HG03103 (cell line): ENCODE results near the gene ZBTB8B.
"Not testable (repeated sequence)": the region's sequence is repeated elsewhere in the genome, so short reads cannot be mapped to it uniquely, and the experiment has no call there.

Experiments used
- ATAC-seq: cut with Tn5 transposase; IDR thresholded peaks from one replicate; pipeline ENCODE4 v1.9.1; 2021; ENCODE audit warnings: low read depth; ENCODE audit not compliant: unreplicated experiment

Gene ZBTB8B

GRCh38 chr1:32464716-32465577 lies at the start of gene ZBTB8B:
TSS of gene ZBTB8B (plus strand) at chr1:32465072. CDS start at chr1:32470625, 5,553 bp downstream.
- ATAC-seq = no peak

- no peak for ATAC-seq
Measured at GRCh38 chr1:32421775-32422174, 43.1 kb upstream of the ZBTB8B start.

GRCh38 chr1:32426489-32427255 lies 38.2 kb upstream of the ZBTB8B start:
- ATAC-seq = no peak

- no peak for ATAC-seq
Measured at GRCh38 chr1:32427264-32427963, 37.5 kb upstream of the ZBTB8B start.

- ATAC-seq = no peak
Measured at GRCh38 chr1:32431736-32432400, 33.0 kb upstream of the ZBTB8B start.

GRCh38 chr1:32438136-32438535 lies 26.7 kb upstream of the ZBTB8B start:
- no peak for ATAC-seq

- not testable (repeated sequence) for ATAC-seq
Measured at GRCh38 chr1:32438777-32439176, 26.1 kb upstream of the ZBTB8B start.

- ATAC-seq = not testable (repeated sequence)
Measured at GRCh38 chr1:32441467-32441866, 23.4 kb upstream of the ZBTB8B start.

- no peak for ATAC-seq
Measured at GRCh38 chr1:32447469-32448185, 17.2 kb upstream of the ZBTB8B start.

GRCh38 chr1:32448186-32448772 lies 16.6 kb upstream of the ZBTB8B start:
- not testable (repeated sequence) for ATAC-seq

GRCh38 chr1:32448773-32449456 lies 16.0 kb upstream of the ZBTB8B start:
- no peak for ATAC-seq

GRCh38 chr1:32449457-32449831 lies 15.4 kb upstream of the ZBTB8B start:
- not testable (repeated sequence) for ATAC-seq

GRCh38 chr1:32454726-32455125 lies 10.1 kb upstream of the ZBTB8B start:
- ATAC-seq = no peak

- no peak for ATAC-seq
Measured at GRCh38 chr1:32455958-32456357, 8.9 kb upstream of the ZBTB8B start.

- ATAC-seq = not testable (repeated sequence)
Measured at GRCh38 chr1:32458798-32459197, 6.1 kb upstream of the ZBTB8B start.

GRCh38 chr1:32462977-32463376 lies 1.9 kb upstream of the ZBTB8B start:
- not testable (repeated sequence) for ATAC-seq

GRCh38 chr1:32464191-32464715 lies 619 bp upstream of the ZBTB8B start:
- ATAC-seq = no peak

- no peak for ATAC-seq
Measured at GRCh38 chr1:32465578-32465933, 684 bp downstream of the ZBTB8B start.

GRCh38 chr1:32466761-32467160 lies 1.9 kb downstream of the ZBTB8B start:
- ATAC-seq = no peak
